ENCODE results near the gene GRM7.

The GRM7 gene

GRCh38 chr3:7160689-7161088, 299.8 kb downstream of the GRM7 start:
- DNase-seq, result no peak

GRCh38 chr3:7166460-7166859, 305.5 kb downstream of the GRM7 start:
- no peak for DNase-seq

GRCh38 chr3:7171493-7171892, 310.6 kb downstream of the GRM7 start:
- DNase-seq, result no peak

- DNase-seq, result no peak
Measured at GRCh38 chr3:7172996-7173395, 312.1 kb downstream of the GRM7 start.

- DNase-seq, result no peak
Measured at GRCh38 chr3:7188551-7188950, 327.6 kb downstream of the GRM7 start.

- DNase-seq, result no peak
Measured at GRCh38 chr3:7190095-7190494, 329.2 kb downstream of the GRM7 start.

GRCh38 chr3:7193269-7193668, 332.4 kb downstream of the GRM7 start:
- DNase-seq, result no peak

- no peak for DNase-seq
Measured at GRCh38 chr3:7194071-7194835, 333.3 kb downstream of the GRM7 start.

GRCh38 chr3:7195934-7196333, 335.0 kb downstream of the GRM7 start:
- no peak for DNase-seq

GRCh38 chr3:7201784-7202183, 340.9 kb downstream of the GRM7 start:
- DNase-seq, result no peak

GRCh38 chr3:7203969-7204847, 343.3 kb downstream of the GRM7 start:
- DNase-seq, result no peak

GRCh38 chr3:7204848-7205156, 343.9 kb downstream of the GRM7 start:
- DNase-seq, result no peak

- no peak for DNase-seq
Measured at GRCh38 chr3:7205535-7205934, 344.6 kb downstream of the GRM7 start.

- DNase-seq, result no peak
Measured at GRCh38 chr3:7205962-7206361, 345.0 kb downstream of the GRM7 start.

GRCh38 chr3:7207125-7207524, 346.2 kb downstream of the GRM7 start:
- DNase-seq, result no peak

GRCh38 chr3:7207928-7208327, 347.0 kb downstream of the GRM7 start:
- no peak for DNase-seq

GRCh38 chr3:7209098-7209497, 348.2 kb downstream of the GRM7 start:
- no peak for DNase-seq

GRCh38 chr3:7211740-7212139, 350.8 kb downstream of the GRM7 start:
- DNase-seq, result no peak

GRCh38 chr3:7215706-7216105, 354.8 kb downstream of the GRM7 start:
- DNase-seq, result no peak

- DNase-seq, result no peak
Measured at GRCh38 chr3:7226393-7226792, 365.5 kb downstream of the GRM7 start.

GRCh38 chr3:7238565-7239295, 377.8 kb downstream of the GRM7 start:
- DNase-seq, result no peak

GRCh38 chr3:7241584-7242302, 380.8 kb downstream of the GRM7 start:
- no peak for DNase-seq

- DNase-seq, result no peak
Measured at GRCh38 chr3:7242303-7242635, 381.4 kb downstream of the GRM7 start.
